HCT116 (cell line): ENCODE results near the gene SPATA16.

Experiments used
- CEBPB ChIP-seq: IDR thresholded peaks from 2 replicates; pipeline ENCODE4 v1.6.1; 2012; ENCODE audit warnings: low read depth
- EGR1 ChIP-seq: IDR thresholded peaks from 2 replicates; pipeline ENCODE4 v1.6.1; 2012; ENCODE audit warnings: low read depth
- EZH2 ChIP-seq: fragments of 200-600 bp; sonication (generic); IDR thresholded peaks from 2 replicates; pipeline ENCODE4 v1.6.1; 2017; ENCODE audit warnings: antibody characterized with exemption, mixed run types
- POLR2A ChIP-seq: IDR thresholded peaks from 2 replicates; pipeline ENCODE4 v1.7.0; 2011; ENCODE audit warnings: borderline replicate concordance; ENCODE audit not compliant: insufficient read depth, insufficient read length; ENCODE audit errors: extremely low read depth
- SIN3A ChIP-seq: IDR thresholded peaks from 2 replicates; pipeline ENCODE4 v1.6.1; 2012; ENCODE audit warnings: low read depth
- SP1 ChIP-seq: IDR thresholded peaks from 2 replicates; pipeline ENCODE4 v1.6.1; 2012; ENCODE audit warnings: low read depth
- ZFX ChIP-seq: fragments of 450-650 bp; IDR thresholded peaks from 2 replicates; pipeline ENCODE4 v1.6.1; 2017
- ZNF274 ChIP-seq: fragments of 200-500 bp; sonication (Bioruptor generic); IDR thresholded peaks from 2 replicates; pipeline ENCODE4 v1.6.1; 2014; ENCODE audit warnings: mild to moderate bottlenecking, low read depth, low read length, inconsistent platforms
- TF ChIP-seq, protein P1 (sequence below), 3 experiments: fragments of 200-600 bp in 1 of 3; sonication (generic) in 1 of 3; IDR thresholded peaks in 2 of 3; conservative IDR thresholded peaks in 1 of 3; 2 replicates each; pipeline ENCODE4 v1.5.1; 2012 to 2017; ENCODE audit warnings: low read depth in 2 of 3, low read length in 2 of 3, antibody characterized with exemption in 1 of 3, borderline replicate concordance in 1 of 3, control low read depth in 1 of 3, mild to moderate bottlenecking in 1 of 3, mixed read lengths in 1 of 3, mixed run types in 1 of 3, moderate library complexity in 1 of 3; ENCODE audit not compliant: insufficient read depth in 1 of 3
- TF ChIP-seq, protein P2 (sequence below): IDR thresholded peaks from 2 replicates; pipeline ENCODE4 v1.6.1; 2012
- TF ChIP-seq, protein P3 (sequence below): IDR thresholded peaks from 2 replicates; pipeline ENCODE4 v1.6.1; 2012

DNA sequence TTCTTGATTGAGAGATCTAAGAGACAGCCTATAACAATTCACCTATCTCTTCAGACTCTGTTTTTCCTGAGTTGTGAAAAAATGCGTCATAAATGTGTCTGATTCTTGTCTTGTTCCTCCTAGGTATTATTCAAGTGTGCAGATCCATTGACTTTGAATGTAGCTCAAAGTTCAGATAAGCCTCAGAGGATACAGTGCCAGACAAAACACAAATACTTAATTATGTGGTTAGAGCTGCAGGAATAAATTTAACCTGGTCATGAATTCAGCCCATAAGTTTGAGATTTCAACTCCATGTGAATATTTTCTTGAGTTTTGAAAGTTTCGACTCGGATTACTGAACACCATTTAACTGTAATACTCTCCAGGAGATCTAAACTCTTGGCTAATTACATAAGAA is 216.5 kb downstream of the SPATA16 start:
- TF ChIP-seq, protein P1, sequence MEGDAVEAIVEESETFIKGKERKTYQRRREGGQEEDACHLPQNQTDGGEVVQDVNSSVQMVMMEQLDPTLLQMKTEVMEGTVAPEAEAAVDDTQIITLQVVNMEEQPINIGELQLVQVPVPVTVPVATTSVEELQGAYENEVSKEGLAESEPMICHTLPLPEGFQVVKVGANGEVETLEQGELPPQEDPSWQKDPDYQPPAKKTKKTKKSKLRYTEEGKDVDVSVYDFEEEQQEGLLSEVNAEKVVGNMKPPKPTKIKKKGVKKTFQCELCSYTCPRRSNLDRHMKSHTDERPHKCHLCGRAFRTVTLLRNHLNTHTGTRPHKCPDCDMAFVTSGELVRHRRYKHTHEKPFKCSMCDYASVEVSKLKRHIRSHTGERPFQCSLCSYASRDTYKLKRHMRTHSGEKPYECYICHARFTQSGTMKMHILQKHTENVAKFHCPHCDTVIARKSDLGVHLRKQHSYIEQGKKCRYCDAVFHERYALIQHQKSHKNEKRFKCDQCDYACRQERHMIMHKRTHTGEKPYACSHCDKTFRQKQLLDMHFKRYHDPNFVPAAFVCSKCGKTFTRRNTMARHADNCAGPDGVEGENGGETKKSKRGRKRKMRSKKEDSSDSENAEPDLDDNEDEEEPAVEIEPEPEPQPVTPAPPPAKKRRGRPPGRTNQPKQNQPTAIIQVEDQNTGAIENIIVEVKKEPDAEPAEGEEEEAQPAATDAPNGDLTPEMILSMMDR (IDR thresholded peaks at IDR 0.05 in 2 of 3, conservative IDR thresholded peaks at IDR 0.05 in 1 of 3; ENCODE audit: borderline replicate concordance in 1 of 3, insufficient read depth in 1 of 3, low read depth in 2 of 3, low read length in 2 of 3), result no peak
- TF ChIP-seq, protein P2, sequence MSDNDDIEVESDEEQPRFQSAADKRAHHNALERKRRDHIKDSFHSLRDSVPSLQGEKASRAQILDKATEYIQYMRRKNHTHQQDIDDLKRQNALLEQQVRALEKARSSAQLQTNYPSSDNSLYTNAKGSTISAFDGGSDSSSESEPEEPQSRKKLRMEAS, result no peak
- TF ChIP-seq CEBPB, result no peak
- no peak for TF ChIP-seq EZH2
- TF ChIP-seq, protein P3, sequence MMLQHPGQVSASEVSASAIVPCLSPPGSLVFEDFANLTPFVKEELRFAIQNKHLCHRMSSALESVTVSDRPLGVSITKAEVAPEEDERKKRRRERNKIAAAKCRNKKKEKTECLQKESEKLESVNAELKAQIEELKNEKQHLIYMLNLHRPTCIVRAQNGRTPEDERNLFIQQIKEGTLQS, result no peak
- TF ChIP-seq SIN3A, result no peak
- TF ChIP-seq ZFX, result no peak
- TF ChIP-seq ZNF274, result no peak
- no peak for TF ChIP-seq SP1
- TF ChIP-seq POLR2A, result no peak
- TF ChIP-seq EGR1, result no peak
